HG03575 (cell line): ENCODE data around the gene ZCCHC7.

Source experiments
- ATAC-seq: cut with Tn5 transposase; IDR thresholded peaks from one replicate; pipeline ENCODE4 v1.9.1; 2021; ENCODE audit not compliant: unreplicated experiment, insufficient number of reproducible peaks, low FRiP score; ENCODE audit errors: extremely low read depth

ZCCHC7 gene

GRCh38 chr9:37238122-37238521 lies 117.7 kb downstream of the ZCCHC7 start:
- no peak for ATAC-seq

- no peak for ATAC-seq
Measured at GRCh38 chr9:37239224-37239859, 119.0 kb downstream of the ZCCHC7 start.

GRCh38 chr9:37239921-37240320 lies 119.5 kb downstream of the ZCCHC7 start:
- no peak for ATAC-seq

GRCh38 chr9:37241340-37241739 lies 121.0 kb downstream of the ZCCHC7 start:
- no peak for ATAC-seq

GRCh38 chr9:37242089-37242488 lies 121.7 kb downstream of the ZCCHC7 start:
- no peak for ATAC-seq

- ATAC-seq = no peak
Measured at GRCh38 chr9:37243588-37244345, 123.4 kb downstream of the ZCCHC7 start.

GRCh38 chr9:37246826-37247225 lies 126.5 kb downstream of the ZCCHC7 start:
- ATAC-seq = no peak

GRCh38 chr9:37248651-37249163 lies 128.3 kb downstream of the ZCCHC7 start:
- ATAC-seq = no peak

GRCh38 chr9:37251452-37251851 lies 131.1 kb downstream of the ZCCHC7 start:
- no peak for ATAC-seq

- no peak for ATAC-seq
Measured at GRCh38 chr9:37253377-37253937, 133.1 kb downstream of the ZCCHC7 start.

- no peak for ATAC-seq
Measured at GRCh38 chr9:37255187-37255586, 134.8 kb downstream of the ZCCHC7 start.

GRCh38 chr9:37255944-37256862 lies 135.8 kb downstream of the ZCCHC7 start:
- ATAC-seq = no peak

- ATAC-seq = no peak
Measured at GRCh38 chr9:37259951-37260350, 139.6 kb downstream of the ZCCHC7 start.

- ATAC-seq = no peak
Measured at GRCh38 chr9:37262410-37262809, 142.0 kb downstream of the ZCCHC7 start.

- no peak for ATAC-seq
Measured at GRCh38 chr9:37264539-37264938, 144.2 kb downstream of the ZCCHC7 start.

- ATAC-seq = no peak
Measured at GRCh38 chr9:37266630-37267029, 146.3 kb downstream of the ZCCHC7 start.

- no peak for ATAC-seq
Measured at GRCh38 chr9:37269221-37269620, 148.8 kb downstream of the ZCCHC7 start.

GRCh38 chr9:37271679-37272078 lies 151.3 kb downstream of the ZCCHC7 start:
- no peak for ATAC-seq

GRCh38 chr9:37273595-37273994 lies 153.2 kb downstream of the ZCCHC7 start:
- no peak for ATAC-seq
